Small intestine (tissue), 4 donors: ENCODE data around the gene JADE2. TPM values are rescaled to one million over a fixed set of nuclear protein-coding genes. Genes with fewer than 3 reads are reported as not detected.

Source experiments
- polyA plus RNA-seq, 4 donors: library from polyadenylated mRNA; stranded (reverse) in 3 of 4; unstranded in 1 of 4; fragments of 200-250 nt in 3 of 4; fragments of 120-200 nt in 1 of 4; gene quantifications; one replicate each; pipeline versions ENCODE4 v1.2.1 to v1.2.3, GENCODE V29; 2013
- donor health status: healthy with polysubstance abuse.
- donor health status: Bipolar disorder and iron deficiency.
- donor health status: healthy.

JADE2 gene
- polyA plus RNA-seq, 4 donors, result 8.1 to 37.4 (median 16.3) TPM

Other genes starting within 250 kb of the JADE2 start
- gene CDKL3, start 158.5 kb upstream of the JADE2 start, polyA plus RNA-seq, result 1 to 10 TPM in 3 of 4 donors, not detected in 1; 1.0 to 2.1 (median 1.9) TPM
- 100 to 1,000 TPM in 2 of 4 donors, 10 to 100 TPM in 2; 63.1 to 143 (median 99.6) TPM for gene UBE2B, start 154.1 kb upstream of the JADE2 start, polyA plus RNA-seq
- gene CDKN2AIPNL, start 113.8 kb upstream of the JADE2 start, polyA plus RNA-seq, result 10 to 100 TPM; 29.2 to 52.1 (median 43.0) TPM
- 10 to 100 TPM; 45.5 to 92.6 (median 67.1) TPM for gene SAR1B, start 107.2 kb downstream of the JADE2 start, polyA plus RNA-seq
- 10 to 100 TPM in 3 of 4 donors, 1 to 10 TPM in 1; 9.9 to 53.0 (median 21.0) TPM for gene SEC24A, start 123.1 kb downstream of the JADE2 start, polyA plus RNA-seq
- gene CAMLG, start 212.9 kb downstream of the JADE2 start, polyA plus RNA-seq, result 10 to 100 TPM; 37.0 to 80.0 (median 52.5) TPM
- 10 to 100 TPM; 17.0 to 53.9 (median 20.3) TPM for gene DDX46, start 233.1 kb downstream of the JADE2 start, polyA plus RNA-seq